Right renal pelvis (tissue), 4 donors: Measurements from ENCODE around the gene QDPR. TPM values are rescaled to one million over a fixed set of nuclear protein-coding genes. Genes with fewer than 3 reads are reported as not detected.

Experiments used
- DNase-seq, 4 donors: peaks; one replicate each; pipeline ENCODE4 v3.0.0-alpha.2; 2013; ENCODE audit warnings: low read depth in 4 of 4, low spot score in 3 of 4, missing footprints in 1 of 4
- polyA plus RNA-seq, 4 donors: library from polyadenylated mRNA; unstranded; fragments of 120-200 nt; gene quantifications; one replicate each; pipeline ENCODE4 v1.2.1, GENCODE V29; 2013; ENCODE audit not compliant: insufficient read length in 4 of 4

The QDPR gene
- polyA plus RNA-seq, 4 donors = 45.1 to 75.3 (median 67.0) TPM

- no peak for DNase-seq
Observed at GRCh38 chr4:17531538-17532285, 19.8 kb upstream of the QDPR start.

DNA sequence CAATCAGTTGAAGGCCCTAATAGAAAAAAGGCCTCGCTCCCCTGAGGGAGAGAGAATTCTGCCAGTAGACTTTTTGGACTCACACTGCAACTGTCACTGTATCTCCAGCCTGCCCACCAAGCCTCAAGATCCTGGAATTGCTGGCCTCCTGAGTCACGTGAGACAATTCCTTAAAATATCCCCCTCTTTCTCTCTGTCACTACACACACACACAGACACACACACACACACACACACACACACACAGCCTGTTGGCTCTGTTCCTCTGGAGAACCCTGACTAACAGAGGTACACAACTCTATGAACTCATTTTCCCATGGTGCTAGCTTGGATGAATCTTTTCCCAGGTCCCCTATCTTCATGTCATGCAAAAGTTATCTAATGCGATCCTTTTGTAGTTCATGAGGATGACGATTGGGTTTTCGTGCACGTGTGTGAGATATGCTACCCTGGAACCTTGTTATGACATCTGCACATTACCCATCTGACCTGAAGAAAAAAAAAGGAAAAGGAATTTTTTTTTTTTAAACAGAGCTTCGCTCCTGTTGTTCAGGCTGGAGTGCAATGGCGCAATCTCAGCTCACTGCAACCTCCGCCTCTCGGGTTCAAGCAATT lies 16.8 kb upstream of the QDPR start:
- DNase-seq = no peak

DNA sequence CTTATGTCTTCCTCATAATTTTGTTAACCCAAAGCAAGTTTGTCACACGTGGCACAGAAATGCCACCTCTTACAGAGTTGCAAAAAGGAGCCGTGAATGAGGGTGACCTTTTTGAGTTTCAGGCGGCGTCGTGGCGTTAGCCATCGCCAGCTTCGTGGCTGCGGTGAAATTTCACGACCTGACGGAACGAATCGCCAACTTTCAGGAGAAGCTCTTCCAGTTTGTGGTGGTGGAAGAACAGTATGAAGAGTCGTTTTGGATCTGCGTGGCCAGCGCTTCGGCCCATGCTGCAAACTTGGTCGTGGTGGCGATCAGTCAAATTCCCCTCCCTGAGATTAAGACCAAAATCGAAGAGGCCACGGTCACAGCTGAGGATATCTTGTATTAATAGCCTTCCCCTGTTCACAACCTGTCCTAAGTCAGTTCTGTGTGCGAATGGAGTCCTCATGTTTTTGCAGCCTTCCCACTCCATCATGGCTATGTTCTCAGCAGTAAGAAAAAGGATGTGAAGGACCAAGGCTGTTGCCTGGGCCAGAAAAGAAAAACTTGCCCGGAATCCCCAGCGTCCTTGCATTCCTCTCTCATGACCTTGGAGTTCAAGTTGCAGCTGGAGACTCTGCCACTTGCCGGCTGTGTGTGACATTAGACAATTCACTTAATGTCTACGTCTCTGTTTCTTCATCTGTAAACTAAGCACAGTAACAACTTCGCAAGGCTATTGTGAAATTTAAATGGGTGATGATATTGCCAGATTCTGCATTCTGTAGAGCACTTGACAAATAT lies 15.0 kb upstream of the QDPR start:
- no peak for DNase-seq

DNA sequence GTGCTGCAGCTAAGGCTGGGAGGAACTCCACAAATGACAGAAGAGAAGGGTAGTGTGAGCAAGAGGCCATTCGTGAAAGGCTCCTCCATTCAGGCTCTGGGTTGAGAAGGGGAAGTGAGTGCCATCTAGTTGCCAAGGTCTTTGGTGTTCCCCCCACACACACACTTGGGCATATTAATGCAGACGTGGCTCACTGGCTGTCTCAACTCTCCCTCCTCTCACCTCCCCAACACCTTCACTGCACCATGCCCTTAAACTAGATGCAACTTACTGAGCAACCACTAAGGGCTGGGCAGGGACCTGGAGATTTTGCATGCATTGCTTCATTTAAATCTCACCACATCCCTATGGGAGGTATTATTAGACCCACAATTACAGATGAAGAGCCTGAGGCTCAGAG lies 11.8 kb upstream of the QDPR start:
- DNase-seq = no peak

GRCh38 chr4:17521595-17521994 lies 9.7 kb upstream of the QDPR start:
- DNase-seq = no peak

DNA sequence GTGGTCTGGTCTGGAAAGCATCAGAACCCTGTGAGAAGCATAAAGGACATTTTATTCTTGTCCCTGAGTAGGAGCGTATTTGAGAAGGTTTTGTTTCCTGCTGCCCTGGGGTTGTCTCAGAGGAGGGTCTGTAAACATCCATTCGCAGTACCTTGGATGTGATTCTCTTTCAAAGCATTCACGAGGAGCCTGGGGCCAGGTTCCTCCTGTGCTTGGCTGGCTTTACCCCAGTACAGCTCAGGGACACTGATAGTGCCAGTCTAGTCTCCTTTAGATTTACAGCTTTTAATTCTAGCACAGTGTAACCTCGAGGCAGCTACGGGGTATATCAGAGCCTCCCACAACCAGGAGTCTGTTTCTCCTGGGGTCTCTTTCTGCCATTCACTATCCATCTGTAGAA lies 5.8 kb upstream of the QDPR start:
- DNase-seq = no peak

DNA sequence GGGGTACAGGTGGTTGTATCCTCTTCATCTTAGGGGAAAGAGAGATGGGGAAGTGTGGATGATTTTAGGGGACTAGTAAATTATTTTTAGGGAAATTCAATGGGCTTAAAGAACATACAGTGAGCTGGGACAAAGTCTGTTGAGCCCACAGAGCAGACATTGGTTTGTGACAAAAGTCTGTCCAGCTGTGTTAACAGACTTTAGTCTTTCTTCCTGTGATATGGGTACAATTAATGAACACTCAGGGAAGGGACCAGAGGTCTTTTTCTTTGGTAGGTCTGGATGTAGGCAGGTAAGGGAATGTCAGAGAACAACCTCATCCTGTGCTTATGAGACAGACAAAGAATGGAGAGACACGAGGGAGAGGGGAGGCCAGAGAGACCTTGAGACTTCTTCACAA lies 5.1 kb upstream of the QDPR start:
- DNase-seq = no peak

GRCh38 chr4:17515445-17516407 lies 3.8 kb upstream of the QDPR start:
- no peak for DNase-seq

- no peak for DNase-seq
Observed at GRCh38 chr4:17514865-17515264, 3.0 kb upstream of the QDPR start, which contains the start of gene CLRN2. Gene CLRN2 (plus strand): TSS chr4:17515165. CDS start chr4:17515267, 102 bp downstream.

DNA sequence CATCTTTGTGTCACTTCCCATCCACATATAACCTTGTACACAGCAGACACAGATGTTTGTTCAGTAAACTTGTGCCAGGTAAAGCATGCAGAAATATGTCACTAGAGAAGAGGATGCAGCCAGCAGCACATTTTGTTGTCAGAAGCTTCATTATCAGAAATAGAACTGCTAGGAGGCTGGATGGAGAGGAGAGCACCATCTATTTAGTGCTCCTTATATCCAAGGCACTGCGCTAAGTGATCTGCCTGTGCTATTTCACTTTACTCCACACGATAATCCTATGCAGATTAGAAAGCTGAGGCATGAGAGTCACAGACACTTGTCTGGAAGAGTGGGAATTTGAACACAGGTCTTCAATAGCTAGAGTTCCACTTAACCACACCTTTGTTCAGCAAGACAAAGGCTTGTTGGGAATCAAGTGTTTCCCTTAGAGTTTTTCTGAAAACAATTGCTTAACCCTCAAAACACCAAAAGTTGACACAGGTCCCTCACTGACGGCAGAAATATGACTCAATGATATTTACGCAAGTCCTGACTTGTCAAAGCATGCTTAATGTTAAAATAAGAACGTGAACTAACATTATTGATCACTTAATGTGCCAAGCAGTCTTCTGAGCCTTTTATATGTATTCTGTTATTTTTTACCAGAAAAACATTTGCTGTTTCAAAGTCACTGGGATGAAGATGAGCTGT lies 1.2 kb upstream of the QDPR start:
- DNase-seq = no peak

- no peak for DNase-seq
Observed at GRCh38 chr4:17511509-17511949, 361 bp downstream of the QDPR start.

GRCh38 chr4:17511051-17511450 lies 839 bp downstream of the QDPR start:
- no peak for DNase-seq

- DNase-seq = no peak
Observed at GRCh38 chr4:17510582-17510981, 1.3 kb downstream of the QDPR start.

DNA sequence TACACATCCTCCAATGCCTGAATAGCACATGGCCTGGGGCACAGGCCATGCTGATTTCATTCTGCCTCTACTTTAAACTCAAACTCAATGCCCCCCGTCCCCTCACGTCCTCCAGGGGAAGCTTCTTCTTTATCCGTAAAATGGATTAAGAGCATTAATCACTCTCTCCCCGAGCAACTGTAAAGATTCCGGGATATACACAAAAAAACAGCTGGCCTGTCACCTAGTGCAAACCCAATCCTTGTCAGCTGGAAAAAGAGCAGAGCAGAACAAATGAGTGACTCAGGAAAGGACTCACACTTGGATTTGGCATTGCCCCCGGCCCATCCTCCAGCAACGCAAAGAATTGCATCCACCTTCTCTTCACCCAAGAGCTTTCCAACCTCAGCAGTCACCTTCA lies 7.8 kb downstream of the QDPR start:
- no peak for DNase-seq

DNA sequence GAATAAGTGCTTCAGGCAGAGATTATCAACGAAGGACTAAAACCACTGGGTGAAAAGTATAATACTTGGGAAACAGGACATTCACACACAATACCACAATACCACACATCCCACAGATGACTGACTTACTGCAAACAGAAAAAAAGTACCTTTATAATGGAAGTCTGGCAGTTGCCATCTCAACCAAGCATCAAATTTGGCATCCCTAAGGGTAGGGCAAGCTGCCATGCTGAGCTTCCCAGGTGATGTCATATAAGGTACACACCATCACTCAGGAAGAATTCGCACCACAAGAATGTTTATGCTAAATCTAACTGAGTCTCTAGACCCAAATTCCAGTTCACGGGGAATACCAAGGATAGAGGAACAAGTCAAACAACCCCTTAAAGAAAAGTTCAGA lies 9.1 kb downstream of the QDPR start:
- DNase-seq = no peak

DNA sequence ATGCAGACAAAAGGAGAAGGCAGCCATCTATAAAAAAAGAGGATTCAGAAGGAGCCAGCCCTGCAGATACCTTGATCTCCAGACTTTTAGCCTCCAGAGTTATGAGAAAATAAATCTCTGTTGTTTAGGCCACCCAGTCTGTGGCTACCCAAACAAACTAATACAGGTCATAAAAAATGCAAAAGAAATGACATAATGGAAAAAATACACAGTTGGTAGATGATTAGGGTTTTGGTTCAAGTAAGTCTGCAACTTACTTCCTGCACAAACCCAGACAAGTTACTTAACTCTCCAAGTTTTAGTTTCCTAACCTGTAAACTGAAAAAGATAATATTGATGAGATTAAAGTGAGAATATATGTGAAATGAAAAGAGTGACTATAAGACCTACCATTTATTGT lies 11.3 kb downstream of the QDPR start:
- no peak for DNase-seq

DNA sequence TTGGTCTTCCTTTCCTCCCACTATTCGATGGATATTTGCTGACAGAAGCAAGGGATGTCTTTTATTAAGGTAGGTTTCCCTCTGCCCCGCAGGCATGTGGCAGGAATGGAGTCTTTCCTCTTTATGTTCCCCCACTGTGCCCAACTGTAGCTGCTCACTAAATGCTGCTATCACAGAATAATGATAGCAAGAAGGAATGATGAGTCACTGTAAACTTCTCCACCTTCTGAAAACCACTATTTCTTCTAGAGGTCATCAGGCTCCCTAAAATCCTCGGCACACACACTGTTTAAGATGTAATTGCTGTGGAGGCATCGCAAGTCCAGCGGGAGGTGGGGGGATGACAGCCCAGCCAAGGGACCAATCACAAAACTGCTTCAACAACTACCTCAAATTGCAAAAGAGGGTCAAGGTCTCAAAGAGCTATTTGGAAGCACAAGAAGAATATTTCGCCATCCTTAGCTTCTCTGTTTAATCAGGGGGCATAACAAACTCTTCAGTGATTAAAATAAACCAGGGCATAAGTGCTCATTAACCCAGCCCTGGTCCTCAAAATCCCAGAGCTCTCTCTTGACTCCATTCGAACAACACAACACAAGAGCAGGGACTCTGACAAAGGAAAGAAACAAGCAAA lies 13.9 kb downstream of the QDPR start:
- DNase-seq = no peak

GRCh38 chr4:17494258-17495190 lies 17.4 kb downstream of the QDPR start:
- no peak for DNase-seq
